Left colon (tissue), 2 donors: ENCODE results near the gene RREB1. TPM values are rescaled to one million over a fixed set of nuclear protein-coding genes. Genes with fewer than 3 reads are reported as not detected.

Source experiments
- ATAC-seq: fragments of 200-7000 bp; cut with Tn5 transposase; one replicate; pipeline ENCODE4 v1.9.1; 2020; ENCODE audit warnings: mild to moderate bottlenecking, moderate library complexity
- DNase-seq, 2 donors: peaks; one replicate each; pipeline ENCODE4 v3.0.0-alpha.2; 2020
- intact Hi-C, 2 donors: fragments of 100-400 bp; cut with DNase I in 1 of 2; cut with micrococcal nuclease in 1 of 2; formaldehyde crosslinking; loops; one replicate each; pipeline versions ENCODE4 v1.11.2 to v1.14.0; 2022; cut with DNase I, micrococcal nuclease
- total RNA-seq, 2 donors: library from RNA; stranded (reverse); fragmentation: NEBNext Ultra II Directional; extraction: Animal tissue kit (Norgen Biotek cat#: 25700); gene quantifications; one replicate each; pipeline ENCODE4 v1.2.1, GENCODE V29; 2021
- donor health status: DM: no; HTN: no; CAD: no.
- donor health status: DM: yes; HTN: yes; CAD: no.

RREB1 gene
- total RNA-seq, 2 donors from 2014 or later = 76.9 to 101 TPM

DNA sequence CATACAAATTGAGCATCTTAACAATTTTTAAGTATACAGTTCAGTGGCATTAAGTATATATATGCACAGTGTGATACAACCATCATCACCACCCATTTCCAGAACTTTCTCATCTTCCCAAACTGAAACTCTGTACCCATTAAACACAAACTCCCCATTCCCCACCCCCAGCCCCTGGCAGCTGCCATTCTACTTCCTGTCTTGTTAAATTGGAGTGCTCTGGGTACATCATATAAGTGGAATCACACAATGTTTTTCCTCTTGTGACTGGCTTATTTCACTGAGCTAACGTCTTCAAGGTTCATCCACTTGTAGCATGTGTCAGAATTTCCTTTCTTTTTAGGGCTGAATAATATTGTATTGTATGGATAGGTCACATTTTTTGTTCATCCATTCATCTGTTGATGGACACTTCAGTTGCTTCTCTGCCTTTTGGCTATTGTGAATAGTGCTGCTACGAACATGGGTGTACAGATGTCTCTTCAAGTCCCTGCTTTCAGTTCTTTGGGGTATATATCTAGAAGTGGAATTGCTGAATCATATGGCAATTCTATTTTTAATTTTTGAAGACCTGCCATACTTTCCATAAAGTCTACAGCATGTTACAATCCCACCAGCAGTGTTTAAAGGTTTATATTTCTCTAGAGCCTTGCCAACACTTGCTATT lies 19.6 kb upstream of the RREB1 start:
- peak; percentile 57 for ATAC-seq
- intact Hi-C loops = no loop called here
- peak; percentile 43 to 53 for DNase-seq

DNA sequence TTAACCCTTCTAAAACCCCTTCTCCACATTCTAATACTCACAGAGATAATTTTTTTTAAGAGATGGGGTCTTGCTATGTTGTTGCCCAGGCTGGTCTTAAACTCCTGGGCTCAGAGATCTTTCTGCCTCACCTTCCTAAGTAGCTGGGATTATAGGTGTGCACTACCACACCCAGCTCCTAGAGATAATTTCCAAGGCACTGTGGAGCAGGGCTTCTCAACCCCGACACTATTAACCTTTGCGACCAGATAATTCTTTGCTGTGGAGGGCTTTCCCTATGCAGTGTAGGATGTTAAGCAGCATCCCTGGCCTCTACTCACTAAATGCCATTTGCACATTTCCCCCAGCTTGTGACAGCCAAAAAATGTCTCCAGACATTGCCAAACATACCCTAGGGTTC lies 8.8 kb upstream of the RREB1 start:
- DNase-seq (no peak), ATAC-seq (peak; percentile 84)
- intact Hi-C loops = no loop called here

DNA sequence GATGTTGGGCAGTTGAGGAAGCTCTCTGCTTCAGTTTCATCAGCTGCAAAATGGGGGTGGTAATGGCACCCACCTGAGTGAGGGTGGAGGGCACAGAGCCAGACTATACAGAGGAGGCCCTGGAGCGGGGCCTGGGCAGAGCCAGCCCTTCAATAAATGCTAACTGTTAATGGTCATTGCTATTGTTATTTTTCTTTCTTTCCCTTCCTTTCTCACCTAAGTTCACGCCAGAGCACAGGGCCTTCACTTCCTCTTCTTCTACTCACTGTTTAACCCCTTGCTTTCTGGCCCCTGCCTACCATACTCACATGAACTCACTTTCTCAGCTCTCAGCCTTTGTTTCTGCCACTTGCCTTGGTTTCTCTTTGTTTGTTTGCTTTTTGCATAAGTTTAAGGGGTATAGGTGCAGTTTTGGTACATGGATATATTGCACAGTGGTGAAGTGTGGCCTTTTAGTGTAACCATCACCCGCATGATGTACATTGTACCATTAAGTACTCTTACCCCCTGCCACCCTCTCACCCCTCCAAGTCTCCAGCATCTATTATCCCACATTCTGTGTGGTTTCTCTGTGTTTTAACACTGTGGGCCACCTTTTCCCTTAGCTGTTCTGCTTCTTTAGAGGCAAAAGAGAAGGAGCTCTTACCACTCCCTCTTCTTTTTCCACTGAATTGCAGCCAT lies 7.5 kb upstream of the RREB1 start:
- intact Hi-C loops = no loop called here
- ATAC-seq = peak; percentile 22
- no peak for DNase-seq

DNA sequence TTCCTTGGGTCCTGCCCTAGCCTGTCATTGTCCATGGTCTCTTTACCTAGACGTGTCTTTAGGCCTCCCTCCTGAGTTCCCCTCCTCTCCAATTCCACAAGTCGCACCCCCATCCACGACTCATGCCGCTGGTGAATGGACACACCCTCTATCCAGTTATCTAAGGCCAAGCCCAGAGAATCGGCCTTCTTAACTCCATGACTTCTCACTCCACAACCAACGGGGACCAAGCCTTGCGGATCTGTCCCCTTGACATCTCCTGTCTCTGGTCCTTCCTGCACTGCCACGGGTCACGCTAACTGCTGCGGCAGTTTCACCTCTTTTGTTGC lies 7.0 kb upstream of the RREB1 start:
- DNase-seq (no peak), ATAC-seq (no peak)
- intact Hi-C loops = no loop called here

GRCh38 chr6:7101290-7101689 lies 6.5 kb upstream of the RREB1 start:
- DNase-seq (no peak), ATAC-seq (no peak)
- intact Hi-C loops = no loop called here

- ATAC-seq (no peak), DNase-seq (no peak)
- intact Hi-C loops = no loop called here
These were observed 3.0 kb upstream of the RREB1 start for GRCh38 chr6:7104752-7105151.

DNA sequence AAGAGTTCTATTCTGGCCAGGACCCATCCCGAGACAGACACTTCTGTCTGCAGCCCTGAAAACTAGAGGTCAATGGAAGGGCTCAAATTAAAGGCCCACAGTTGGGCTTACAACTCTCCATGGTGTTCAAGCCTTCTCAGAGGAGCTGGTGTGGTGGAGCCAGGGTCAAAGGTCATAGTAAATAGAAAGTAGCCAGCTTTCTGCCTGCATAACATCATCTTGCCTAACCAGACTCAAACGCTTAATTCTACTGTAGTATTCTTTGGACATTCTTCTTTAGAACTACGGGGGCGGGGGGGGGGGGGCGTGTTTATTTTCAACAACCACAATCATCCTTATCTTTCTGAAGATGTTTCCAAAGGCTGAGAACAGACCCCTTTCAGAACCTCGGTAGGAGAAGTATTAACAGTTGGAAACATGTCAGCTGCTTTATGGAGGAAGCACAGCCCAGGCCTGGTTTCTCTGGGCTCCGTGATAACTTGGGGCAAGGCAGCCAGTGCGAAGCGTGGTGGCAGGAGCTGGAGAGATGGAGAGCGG lies 1.5 kb upstream of the RREB1 start:
- intact Hi-C loops = no loop called here
- peak; percentile 4 for ATAC-seq
- DNase-seq = no peak

DNA sequence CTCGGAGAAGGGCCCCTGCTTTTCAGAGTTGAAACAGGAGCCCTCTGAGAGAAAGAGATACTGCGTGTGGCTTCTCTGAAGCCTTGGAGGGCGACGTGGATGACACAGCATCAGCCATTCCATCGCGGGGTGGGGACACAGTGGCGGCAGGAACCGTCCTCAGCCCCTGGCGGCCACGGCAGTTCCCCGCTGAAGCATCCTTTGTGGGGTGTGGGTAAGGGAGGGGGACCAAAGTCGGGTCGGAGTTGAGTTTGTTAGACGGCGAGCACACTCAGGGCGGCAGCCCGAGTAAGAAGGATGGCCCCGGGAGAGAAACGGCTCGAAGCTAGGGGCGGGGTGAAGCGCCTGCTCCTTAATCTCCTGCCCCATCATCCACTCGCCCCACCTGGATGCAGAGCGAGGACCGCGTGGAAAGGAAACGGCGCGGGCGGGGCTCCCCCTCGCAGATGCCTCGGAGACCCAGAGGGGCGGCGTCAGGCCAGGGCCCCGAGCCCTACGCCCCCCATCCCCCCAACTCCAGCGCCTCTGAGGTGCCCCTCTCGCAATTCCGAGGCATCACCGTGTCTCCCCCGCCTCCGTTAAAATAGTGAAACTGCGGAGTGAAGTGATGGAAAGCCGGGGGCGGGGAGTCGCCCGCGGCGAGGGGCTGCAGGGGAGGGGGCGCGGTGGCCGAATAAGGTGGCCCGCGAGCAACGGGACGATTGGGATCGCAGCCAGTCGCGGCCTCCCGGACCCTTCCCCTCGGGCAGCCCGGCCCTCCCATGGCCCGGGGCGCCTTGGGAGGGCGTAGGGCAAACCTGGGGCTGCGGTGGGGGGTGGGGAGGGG lies 796 bp upstream of the RREB1 start:
- DNase-seq (peak; percentile 52 to 71), ATAC-seq (peak; percentile 26)
- intact Hi-C loops = no loop called here

DNA sequence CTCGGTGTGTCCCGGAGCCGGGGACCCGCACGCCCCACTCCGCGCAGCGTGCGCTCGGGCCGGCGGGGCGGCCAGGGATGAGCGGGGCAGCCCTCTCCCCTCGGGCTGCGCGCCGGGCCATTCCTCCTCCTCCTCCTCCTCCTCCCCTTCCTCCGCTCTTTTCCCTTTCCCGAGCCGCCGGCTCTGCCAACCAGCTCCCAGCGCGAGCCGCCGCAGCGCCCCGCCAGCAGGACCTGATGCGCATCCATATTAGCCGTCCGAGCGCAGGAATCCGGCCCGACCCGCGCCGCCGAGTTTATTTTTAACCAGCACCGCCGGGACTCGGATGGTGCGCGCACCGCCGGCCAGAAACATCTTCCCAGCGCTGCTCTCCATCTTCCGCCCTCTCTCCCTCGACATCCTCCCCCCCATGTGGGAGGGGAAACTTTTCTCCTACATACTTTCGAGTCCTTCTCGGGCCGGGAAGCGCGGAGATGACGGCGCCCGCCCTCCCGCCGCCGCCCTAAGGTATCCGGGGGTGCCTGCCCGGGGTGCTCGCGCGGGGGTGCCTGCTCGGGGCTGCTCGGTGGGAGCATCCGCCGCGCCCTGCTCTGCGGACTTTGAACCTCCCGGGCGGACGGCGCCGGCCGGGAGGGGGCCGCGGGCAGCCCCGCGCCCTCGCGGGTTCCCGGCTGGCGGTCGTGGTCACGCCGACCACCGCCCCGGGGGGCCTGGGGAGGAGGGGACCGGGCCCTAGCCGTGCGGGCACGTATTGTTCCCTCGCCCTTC lies 619 bp downstream of the RREB1 start:
- ATAC-seq (peak; percentile 48), DNase-seq (peak; percentile 59 to 77)
- intact Hi-C loops = no loop called here

GRCh38 chr6:7108964-7109836 lies 1.4 kb downstream of the RREB1 start:
- DNase-seq (peak; percentile 62 to 77), ATAC-seq (peak; percentile 25)
- intact Hi-C loops = no loop called here

DNA sequence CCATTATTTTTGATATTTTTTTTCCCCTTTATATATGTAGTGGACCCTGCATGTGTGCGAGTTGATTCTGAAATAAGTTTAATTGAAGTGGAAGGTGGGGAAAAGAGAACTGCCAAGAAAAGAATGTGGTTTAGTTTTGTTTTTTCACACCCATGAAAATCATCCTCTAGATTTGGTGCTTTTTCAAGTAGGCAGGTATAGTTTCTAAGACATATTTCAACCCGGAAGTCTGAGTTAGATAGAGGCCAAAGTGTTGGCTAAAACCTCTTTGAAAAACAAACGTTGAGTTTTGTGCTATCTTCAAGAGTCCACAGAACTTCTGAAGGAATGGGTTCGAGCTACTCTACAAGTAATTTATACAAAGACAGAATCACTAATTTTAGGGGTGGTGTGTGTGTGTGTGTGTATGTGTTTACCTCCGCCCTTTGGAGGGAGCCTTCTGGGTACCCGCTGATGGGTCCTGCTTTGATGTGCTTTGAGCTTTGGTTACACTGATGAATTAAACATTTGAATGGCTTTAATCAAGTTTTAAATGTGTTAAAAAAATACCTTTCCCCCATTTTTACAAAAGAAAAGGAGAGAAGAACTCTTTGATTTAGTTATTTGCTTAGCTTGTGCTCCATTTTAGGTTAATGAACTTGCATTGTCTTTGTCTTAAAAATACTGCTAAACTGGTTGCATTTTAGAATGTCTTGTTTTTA lies 2.5 kb downstream of the RREB1 start:
- ATAC-seq (no peak), DNase-seq (no peak)
- intact Hi-C loops = no loop called here

- intact Hi-C loops = no loop called here
- DNase-seq = no peak
- no peak for ATAC-seq
These were observed 3.4 kb downstream of the RREB1 start for GRCh38 chr6:7111095-7111690.

- DNase-seq = no peak
- ATAC-seq = no peak
- intact Hi-C loops = no loop called here
These were observed 4.4 kb downstream of the RREB1 start for GRCh38 chr6:7112171-7112570.

DNA sequence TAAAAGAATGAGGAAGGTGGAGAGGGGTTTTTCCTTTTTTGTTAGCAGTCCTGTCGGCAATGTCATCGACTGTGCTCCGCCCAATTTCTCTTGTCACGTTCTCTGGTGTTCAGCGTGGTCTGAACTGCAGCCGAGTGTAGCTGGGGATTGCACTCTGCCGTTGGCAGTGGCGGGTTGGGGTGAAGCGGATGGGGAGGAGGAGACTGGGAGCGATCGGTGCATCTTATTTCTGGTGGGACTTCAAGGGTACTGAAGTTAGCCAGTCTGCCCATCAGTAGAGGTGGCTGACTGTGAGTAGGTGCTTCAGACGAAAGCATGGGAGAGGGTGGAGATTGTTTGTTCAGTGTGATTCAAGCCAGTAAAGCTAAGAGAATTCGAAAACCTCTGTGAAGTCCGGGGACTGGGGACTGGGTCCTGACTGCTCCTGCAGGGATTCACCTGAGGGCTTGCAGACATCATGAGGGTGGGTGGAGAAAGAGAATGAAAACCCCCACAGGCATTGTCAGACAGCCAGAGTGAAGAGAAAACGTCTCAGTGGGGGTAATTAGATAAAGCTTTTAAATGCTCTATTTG lies 5.1 kb downstream of the RREB1 start:
- ATAC-seq (peak; percentile 39), DNase-seq (peak; percentile 47 to 56)
- intact Hi-C loops = no loop called here

DNA sequence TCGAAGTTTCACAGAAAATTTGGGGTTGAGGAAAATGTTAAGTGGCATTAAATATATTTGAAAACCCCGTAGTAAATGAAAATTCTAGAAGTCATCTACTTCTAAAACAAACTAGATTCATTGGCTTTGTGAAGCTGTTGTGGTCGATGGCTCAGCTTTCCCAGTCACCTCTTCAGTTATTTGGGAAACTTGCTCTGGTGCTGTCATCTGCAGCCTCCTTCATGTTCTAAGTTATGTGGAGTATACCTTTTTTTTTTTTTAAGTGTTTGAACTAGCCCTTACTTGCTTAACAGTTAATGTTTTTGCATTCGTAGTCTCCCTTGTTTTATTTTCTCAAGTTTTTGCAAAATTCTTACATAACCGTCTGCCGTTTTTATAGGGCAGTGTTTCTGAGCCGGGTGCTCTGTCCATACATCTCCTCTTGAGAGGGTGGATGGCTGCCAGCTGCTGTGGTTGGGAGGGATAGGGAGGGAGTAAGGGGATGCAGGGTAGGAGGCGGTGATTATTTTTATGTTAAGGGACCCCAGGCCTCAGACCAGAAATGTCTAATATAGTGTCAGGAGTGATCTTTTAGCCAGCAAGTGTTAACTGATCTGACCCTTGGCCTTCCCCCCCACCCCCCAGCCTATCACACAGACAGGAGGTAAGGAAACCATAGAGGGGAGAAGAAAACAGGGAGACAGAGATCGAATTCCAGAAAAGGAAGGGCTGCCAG lies 7.1 kb downstream of the RREB1 start:
- intact Hi-C loops = no loop called here
- DNase-seq (peak in 1 of 2 donors; percentile 41), ATAC-seq (no peak)

GRCh38 chr6:7115543-7116231 lies 7.9 kb downstream of the RREB1 start:
- intact Hi-C loops = no loop called here
- ATAC-seq = peak; percentile 84
- peak; percentile 49 to 67 for DNase-seq
